Measurements from ENCODE around the gene FAM210A. TPM values are rescaled to one million over a fixed set of nuclear protein-coding genes. Genes with fewer than 3 reads are reported as not detected.

FAM210A gene
- total and polyA plus RNA-seq, 7 donors, result 11.4 to 45.8 (median 28.8) TPM

DNA sequence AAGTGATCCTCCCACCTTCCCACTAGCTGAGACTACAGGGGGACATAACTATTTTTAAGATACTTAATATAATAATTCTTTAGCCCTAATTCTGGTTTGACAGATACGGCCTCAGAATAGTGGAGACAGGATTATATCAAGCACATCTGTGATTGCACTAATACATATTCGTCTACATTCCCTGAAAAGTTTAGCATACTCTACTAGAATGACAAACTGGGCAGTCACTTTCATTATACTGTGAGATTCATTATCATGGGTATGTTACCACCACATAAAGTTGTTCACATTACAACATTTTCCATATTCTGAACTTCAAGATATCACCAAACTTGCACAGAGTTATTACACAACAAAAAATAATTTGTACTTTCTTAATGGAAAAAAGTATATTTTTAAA is 11.0 kb downstream of the FAM210A start:
- Histone ChIP-seq H3K27ac (no peak overlapping the region), H3K27me3 (ENCODE audit: insufficient read depth in 3 of 3, low read length in 2 of 3) (no peaks in the 10 kb centered on the region), H3K36me3 (ENCODE audit: insufficient read depth in 1 of 2, low read depth in 1 of 2) (no peaks in the 10 kb centered on the region), H3K4me3 (no peak overlapping the region), H3K4me1 (peaks cover 9% of the 10 kb centered on the region), H3K9me3 (no peaks in the 10 kb centered on the region)
- TF ChIP-seq, protein P1, sequence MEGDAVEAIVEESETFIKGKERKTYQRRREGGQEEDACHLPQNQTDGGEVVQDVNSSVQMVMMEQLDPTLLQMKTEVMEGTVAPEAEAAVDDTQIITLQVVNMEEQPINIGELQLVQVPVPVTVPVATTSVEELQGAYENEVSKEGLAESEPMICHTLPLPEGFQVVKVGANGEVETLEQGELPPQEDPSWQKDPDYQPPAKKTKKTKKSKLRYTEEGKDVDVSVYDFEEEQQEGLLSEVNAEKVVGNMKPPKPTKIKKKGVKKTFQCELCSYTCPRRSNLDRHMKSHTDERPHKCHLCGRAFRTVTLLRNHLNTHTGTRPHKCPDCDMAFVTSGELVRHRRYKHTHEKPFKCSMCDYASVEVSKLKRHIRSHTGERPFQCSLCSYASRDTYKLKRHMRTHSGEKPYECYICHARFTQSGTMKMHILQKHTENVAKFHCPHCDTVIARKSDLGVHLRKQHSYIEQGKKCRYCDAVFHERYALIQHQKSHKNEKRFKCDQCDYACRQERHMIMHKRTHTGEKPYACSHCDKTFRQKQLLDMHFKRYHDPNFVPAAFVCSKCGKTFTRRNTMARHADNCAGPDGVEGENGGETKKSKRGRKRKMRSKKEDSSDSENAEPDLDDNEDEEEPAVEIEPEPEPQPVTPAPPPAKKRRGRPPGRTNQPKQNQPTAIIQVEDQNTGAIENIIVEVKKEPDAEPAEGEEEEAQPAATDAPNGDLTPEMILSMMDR (IDR thresholded peaks at IDR 0.05), result no peak
- ATAC-seq, result no peak
- intact Hi-C loops (cut with DNase I), result no loop called here
- DNase-seq, result no peak
- WGBS, 3 donors, result 83 to 92% (median 83%) methylated on average over 2 of the region's 2 CpGs

GRCh38 chr18:13713455-13714055 is 12.8 kb downstream of the FAM210A start:
- intact Hi-C loops (cut with DNase I), result no loop called here
- H3K27ac ChIP-seq, result no peak overlapping the region
- no peaks in the 10 kb centered on the region for H3K9me3 ChIP-seq
- DNase-seq, result no peak
- H3K4me1 ChIP-seq, result peaks cover 9% of the 10 kb centered on the region
- TF ChIP-seq, protein P1 (IDR thresholded peaks at IDR 0.05), result no peak
- no peak for ATAC-seq
- WGBS, 3 donors, result 68 to 71% (median 69%) methylated on average over 8 of the region's 8 CpGs
- no peak overlapping the region for H3K4me3 ChIP-seq
- H3K27me3 ChIP-seq (ENCODE audit: insufficient read depth in 3 of 3, low read length in 2 of 3), result no peaks in the 10 kb centered on the region
- no peaks in the 10 kb centered on the region for H3K36me3 ChIP-seq (ENCODE audit: insufficient read depth in 1 of 2, low read depth in 1 of 2)

- Histone ChIP-seq H3K27ac (no peak overlapping the region), H3K9me3 (no peaks in the 10 kb centered on the region), H3K36me3 (ENCODE audit: insufficient read depth in 1 of 2, low read depth in 1 of 2) (no peaks in the 10 kb centered on the region), H3K4me1 (peaks cover 9% of the 10 kb centered on the region), H3K27me3 (ENCODE audit: insufficient read depth in 3 of 3, low read length in 2 of 3) (no peaks in the 10 kb centered on the region), H3K4me3 (no peak overlapping the region)
- DNase-seq, result no peak
- intact Hi-C loops (cut with DNase I), result no loop called here
- no peak for ATAC-seq
- TF ChIP-seq, protein P1 (IDR thresholded peaks at IDR 0.05), result no peak
- 82 to 84% (median 84%) methylated on average over 8 of the region's 8 CpGs for WGBS, 3 donors
These were observed 13.8 kb downstream of the FAM210A start for GRCh38 chr18:13712400-13713131.

DNA sequence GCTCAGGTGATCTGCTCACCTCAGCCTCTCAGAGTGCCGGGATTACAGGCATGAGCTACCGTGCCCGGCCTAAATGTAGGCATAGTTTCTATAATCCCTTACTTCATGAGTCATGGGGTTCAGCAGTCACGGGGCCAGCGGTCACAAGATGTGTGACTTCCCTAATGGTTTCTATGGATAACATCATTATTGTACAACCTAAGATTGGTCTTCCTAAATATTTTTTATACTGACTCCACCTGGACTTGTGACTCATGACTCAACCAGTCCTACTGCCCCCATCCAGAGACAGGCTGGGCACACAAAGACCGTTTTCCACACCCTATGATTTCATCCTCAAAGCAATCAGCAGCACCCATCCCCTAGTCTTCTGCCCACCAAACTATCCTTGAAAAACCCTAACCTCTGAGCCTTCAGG is 15.9 kb downstream of the FAM210A start:
- Histone ChIP-seq H3K27ac (no peak overlapping the region), H3K27me3 (ENCODE audit: insufficient read depth in 3 of 3, low read length in 2 of 3) (no peaks in the 10 kb centered on the region), H3K36me3 (ENCODE audit: insufficient read depth in 1 of 2, low read depth in 1 of 2) (no peaks in the 10 kb centered on the region), H3K9me3 (no peaks in the 10 kb centered on the region), H3K4me3 (no peak overlapping the region), H3K4me1 (peaks cover 9% of the 10 kb centered on the region)
- ATAC-seq, result no peak
- WGBS, 3 donors, result 83 to 87% (median 85%) methylated on average over 6 of the region's 6 CpGs
- no peak for DNase-seq
- TF ChIP-seq, protein P1 (IDR thresholded peaks at IDR 0.05), result no peak
- intact Hi-C loops (cut with DNase I), result no loop called here
